GM19240 (cell line): ENCODE data around the gene CTNNA2.

Source experiments
- DNase-seq: peaks from one replicate; pipeline ENCODE4 v3.0.0; 2011; ENCODE audit warnings: low spot score; ENCODE audit not compliant: insufficient read length

CTNNA2 gene

DNA sequence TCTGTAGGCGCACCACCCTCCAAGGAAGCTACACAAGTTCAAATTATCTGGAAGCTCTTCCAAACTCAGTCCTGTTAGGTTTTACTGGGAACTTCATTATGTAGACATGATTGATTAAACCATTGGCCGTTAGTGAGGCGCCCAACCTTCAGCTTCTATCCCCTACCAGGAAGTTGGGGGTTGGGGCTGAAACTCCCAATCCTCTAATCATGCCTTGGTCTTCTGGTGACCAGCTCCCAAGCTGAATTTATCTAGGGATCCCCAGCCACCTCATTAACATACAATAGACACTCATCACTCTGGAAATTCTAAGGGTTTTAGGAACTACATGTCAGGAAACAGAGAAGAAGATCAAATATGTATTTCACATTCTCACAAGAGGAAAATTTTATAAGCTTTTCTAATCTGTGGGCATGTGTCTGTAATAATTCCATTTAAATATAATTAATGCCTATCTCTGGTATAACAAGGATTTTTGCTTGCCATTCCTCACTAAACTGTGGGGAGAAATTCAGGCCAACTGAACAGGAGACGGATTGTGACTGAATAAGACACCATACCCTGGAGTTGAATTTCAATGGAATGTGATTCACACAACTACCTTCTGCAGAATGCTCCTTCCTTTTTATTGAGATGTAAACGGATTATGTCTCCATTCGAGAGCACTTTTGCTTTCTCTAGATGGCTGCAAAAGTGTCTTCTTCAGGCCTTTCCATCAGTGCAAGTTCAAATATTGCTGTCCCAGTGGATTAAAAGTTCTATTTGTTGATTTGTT is 463.1 kb downstream of the CTNNA2 start:
- DNase-seq: no peak

GRCh38 chr2:79977792-79978191 is 464.9 kb downstream of the CTNNA2 start:
- DNase-seq: no peak

DNA sequence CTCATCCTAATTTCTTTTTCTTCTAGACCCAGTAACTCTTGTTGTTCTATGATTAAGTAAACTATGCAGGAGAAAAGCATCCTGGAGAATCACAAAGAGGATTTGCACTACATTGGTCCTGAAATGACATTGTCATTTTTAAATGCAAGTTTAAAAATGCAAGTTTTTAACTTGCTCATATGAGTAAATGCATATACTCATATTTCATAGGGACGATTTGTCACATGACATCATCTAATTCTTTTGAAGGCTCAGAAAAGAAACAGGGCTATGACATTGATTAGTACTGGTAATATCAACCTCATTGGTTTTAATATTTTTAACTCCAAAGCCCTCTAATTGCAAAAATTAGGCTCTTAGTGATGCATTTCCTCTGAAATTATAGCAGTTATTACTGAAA is 467.3 kb downstream of the CTNNA2 start:
- no peak for DNase-seq

DNA sequence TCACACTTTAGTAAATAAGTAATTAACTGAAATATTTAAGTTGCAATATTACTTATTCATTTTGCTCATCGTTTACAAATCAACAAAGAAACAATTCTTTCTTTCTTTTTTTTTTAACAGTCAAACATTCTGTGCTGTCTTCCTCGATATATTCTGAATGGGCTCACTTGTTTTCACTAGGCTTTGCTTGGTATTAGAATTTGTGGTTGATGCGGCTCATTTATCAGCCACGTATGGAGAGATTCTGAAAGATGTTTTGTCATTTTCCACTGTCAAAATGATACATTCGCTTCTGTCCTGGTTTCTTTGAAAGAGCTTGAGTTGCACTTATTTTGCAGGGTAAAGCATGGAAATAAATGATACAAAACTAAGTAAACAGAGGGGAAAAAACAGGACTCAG is 468.0 kb downstream of the CTNNA2 start:
- DNase-seq: no peak

DNA sequence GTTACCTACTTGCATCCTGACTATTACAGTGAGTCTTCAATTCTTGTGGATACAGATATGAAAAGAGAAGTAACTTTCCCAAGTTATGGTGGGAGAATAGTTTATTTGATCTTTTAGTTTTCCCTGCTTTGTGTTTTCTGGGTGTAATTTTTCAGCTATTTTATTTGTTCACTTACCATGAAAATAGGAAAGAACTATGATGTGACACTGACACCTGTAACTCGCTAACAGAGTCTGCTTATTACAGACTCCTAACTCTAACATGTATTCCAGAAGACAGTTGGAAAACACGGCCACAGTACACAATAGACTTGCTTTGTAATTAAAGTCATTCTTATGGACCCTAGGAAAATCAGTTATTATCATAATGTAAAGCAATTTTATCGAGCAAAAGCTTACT is 468.5 kb downstream of the CTNNA2 start:
- no peak for DNase-seq

- DNase-seq: no peak
These were observed 469.6 kb downstream of the CTNNA2 start for GRCh38 chr2:79982445-79982844.

DNA sequence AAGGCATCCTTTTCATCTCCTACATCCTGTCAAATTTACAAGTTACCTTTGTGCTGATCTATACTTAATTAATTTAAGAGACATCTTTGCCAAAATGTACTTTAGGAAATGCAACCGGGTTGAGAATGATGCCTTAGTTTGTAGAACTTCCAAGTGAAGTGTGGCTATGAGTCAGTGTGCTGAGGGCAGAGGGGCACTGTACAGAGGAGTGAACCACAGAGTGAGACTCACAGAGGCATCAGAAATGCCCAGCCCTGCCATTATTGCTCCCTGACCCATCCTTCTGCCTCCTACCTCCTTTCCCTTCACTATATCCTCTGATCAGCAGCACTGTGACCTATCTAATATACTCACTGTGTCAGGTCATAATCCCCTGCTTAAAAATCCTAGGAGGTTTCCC is 471.6 kb downstream of the CTNNA2 start:
- DNase-seq: no peak

GRCh38 chr2:79985145-79985544 is 472.3 kb downstream of the CTNNA2 start:
- no peak for DNase-seq

DNA sequence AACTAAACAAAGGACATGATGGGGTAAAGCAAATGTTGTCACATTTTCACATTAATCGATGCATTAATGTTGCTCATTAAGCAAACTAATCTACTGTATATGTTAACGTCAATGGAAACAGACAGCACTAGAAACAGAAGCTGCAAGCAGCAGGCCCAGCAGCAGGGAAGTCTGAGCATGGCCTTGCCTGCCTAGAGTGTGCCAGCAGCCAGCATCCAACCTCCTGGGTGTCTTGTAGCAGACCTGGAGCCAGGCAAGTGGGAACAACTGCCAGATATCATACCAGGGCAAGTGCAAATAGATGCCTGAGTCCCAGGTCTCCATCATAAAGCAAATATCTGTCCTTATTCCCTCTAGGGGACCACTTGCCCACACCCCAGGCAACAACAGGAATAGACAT is 472.7 kb downstream of the CTNNA2 start:
- no peak for DNase-seq

GRCh38 chr2:79993144-79993543 is 480.3 kb downstream of the CTNNA2 start:
- DNase-seq: no peak

GRCh38 chr2:79994161-79994560 is 481.3 kb downstream of the CTNNA2 start:
- no peak for DNase-seq

- DNase-seq: no peak
These were observed 482.1 kb downstream of the CTNNA2 start for GRCh38 chr2:79994965-79995364.

DNA sequence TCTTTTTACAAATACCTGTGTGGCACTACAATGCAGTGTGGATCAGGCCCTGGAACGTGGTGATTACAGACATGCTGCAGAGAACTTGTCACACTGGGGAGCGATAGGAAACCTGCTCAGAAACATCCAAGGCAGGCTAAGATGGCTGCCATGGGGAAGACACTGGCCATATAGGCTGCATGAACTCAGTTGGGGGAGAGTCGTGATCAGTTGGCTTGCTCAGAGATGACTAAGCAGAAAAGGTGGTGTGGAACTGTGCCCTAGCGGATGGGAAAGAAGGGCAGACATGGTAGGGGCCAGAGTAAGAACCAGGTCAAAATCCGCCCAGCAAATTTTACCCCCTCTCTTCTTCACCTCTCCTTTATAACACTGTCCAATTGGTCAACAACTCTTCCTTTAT is 483.9 kb downstream of the CTNNA2 start:
- DNase-seq: no peak

- no peak for DNase-seq
These were observed 488.9 kb downstream of the CTNNA2 start for GRCh38 chr2:80001701-80002101.

DNA sequence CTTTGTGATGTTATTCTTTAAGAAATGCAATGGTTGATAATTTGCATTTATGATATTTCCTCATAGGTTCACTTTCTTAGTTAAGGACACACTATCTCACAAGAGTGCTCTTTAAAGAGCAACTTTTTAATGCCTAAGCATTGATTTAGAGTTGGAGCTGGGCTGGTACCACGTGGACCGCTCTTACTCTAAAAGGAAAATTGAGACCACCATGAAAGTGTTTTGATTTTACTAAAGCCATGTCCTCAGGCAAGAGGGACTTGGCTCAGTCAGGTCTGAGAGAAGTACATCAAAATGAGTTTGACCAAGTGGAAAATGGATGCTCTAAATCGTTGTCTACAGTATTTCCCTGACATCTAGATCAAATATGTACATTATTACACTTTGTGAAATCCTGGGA is 489.3 kb downstream of the CTNNA2 start:
- no peak for DNase-seq

DNA sequence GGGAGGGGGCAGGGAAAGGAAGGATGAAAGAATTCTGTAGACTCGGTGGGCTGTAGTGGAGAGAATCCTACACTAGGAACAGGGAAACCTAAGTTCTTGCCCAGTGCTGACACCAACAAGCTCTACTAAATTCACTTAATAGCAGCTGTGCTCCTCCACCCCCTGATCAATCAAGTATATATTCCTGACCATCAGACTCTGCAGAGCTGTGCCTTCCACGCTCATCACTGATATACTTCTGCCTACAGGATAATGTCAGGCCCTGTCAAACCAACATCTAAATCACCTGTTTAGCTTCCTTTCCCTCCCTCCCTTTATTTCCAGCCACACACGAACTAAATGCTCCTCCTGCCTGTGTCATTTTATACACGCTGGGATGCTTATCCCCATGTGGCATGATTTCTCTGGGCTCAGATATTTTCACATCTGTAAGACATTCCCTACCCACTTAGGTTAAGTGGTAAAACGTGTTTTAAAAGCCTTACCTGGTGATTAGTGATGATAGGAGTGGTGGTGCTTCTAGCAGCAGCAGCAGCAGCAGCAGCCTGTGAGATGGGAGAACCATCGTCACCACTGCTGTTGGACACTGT is 489.8 kb downstream of the CTNNA2 start:
- DNase-seq: no peak

DNA sequence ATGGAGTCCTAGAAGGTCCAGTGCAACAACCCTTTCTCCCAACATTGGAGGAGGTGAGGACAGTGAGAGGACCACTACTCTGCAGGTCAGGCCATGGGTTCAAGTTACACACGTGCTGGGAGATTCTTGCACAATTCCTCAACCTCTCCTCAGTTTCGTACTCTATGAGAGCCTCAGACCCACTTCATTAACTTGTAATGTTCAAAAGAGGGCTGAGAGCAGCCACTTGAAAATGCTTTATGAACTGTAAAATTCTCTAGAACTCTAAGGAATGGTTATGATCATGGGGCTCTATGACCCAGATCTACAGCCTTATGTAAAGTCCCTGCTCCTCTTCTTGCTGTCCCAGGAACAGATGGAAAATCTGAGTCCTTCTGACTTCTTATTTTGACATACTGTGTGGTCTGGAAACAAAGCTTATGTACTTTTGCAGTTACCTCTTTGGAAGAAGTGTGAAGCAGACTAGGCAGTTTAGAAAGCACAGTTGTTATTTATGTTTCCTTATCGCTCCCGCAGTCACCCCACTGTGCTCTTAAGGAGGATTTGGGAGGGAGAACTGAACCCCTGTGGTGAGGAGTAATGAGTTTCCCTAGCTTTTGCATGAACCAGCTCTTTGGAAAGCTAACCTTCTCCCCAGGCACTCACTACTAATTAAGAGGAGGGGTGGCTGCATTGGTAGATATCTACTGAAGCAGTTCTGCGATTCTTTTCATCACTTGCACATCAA is 495.1 kb downstream of the CTNNA2 start:
- DNase-seq: no peak

DNA sequence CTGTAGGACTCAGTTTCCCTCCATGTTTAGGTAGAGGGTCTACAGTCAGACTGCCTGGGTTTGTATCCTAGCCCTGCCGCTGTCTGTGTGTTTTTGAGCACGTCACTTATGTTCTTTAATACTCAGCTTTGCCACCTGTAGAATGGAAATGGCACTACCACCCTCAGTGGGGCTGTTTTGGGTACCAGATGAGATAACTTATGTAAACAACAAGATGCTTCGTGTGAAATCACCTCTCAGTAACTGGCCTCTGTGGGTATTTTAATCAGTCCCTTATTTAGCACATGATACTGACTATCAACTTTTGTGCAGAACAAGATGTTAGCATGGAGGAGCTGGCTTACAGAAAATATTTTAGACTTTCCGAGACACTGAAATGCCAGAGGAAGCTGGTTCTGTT is 495.7 kb downstream of the CTNNA2 start:
- no peak for DNase-seq

DNA sequence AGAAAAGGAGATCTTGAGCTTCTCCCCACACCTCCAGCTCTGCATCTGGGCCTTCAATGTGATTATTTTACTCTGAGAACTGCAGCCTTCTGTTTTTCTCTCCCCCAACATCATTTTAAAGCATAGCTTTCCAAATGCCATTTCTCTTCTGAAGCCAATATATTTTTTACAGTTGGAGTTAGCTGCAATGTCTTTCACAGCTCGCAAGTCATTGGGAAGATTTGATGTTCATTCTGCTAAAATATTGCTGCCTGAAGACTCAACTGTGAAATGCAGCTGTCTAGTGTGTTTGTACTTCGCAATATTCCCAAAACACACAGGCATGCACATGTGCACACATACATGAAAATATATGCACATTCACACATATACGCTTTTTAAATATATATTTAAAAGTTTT is 496.4 kb downstream of the CTNNA2 start:
- DNase-seq: no peak

DNA sequence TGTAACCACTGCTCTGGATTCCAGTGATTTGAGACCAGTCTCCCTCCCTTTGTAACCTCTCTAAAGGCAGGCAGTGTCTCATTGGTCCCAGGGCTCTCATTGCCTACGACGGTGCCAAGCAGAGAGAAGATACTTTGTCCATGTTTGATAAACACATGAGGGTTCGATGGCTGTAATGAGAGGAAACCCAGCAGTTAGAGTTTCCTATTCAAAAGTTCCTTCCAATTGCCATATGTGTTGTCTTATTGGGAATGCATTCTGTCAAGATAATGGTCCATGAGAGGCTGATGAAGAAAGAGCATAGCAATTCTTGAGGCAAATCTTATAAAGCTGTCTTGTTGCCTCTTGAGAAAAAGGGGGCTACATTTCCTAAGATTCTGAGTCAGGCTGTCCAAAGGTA is 499.2 kb downstream of the CTNNA2 start:
- no peak for DNase-seq

- DNase-seq: no peak
These were observed 501.8 kb downstream of the CTNNA2 start for GRCh38 chr2:80014637-80015036.

DNA sequence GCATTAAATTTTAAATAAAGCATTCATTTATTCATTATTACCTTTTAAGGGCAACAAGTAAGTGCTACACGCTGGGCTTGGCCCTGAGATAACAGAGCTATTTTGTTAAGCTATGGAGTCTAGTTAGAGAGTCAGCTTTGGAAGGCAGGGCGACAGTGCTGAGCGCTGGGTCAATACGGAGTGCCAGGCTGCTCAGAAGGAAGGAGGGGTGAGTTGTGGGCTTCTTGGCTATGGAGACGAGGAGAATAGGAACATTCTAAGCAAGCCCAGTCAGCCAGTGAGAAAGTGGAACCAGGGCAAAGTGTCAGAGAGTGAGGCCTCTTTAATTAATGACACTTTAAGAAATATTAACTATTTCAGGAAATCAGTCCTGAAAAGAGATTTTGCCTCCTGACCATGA is 503.3 kb downstream of the CTNNA2 start:
- DNase-seq: no peak
